Umbilical cord (tissue), 2 donors: ENCODE results near the gene CD84. TPM values are rescaled to one million over a fixed set of nuclear protein-coding genes. Genes with fewer than 3 reads are reported as not detected.
"Not testable (repeated sequence)": the region's sequence is repeated elsewhere in the genome, so short reads cannot be mapped to it uniquely, and the experiment has no call there.

ENCODE experiments used
- DNase-seq: peaks from one replicate; pipeline ENCODE4 v3.0.0-alpha.2; 2015; ENCODE audit warnings: low spot score
- total RNA-seq: library from RNA; depleted of rRNA; stranded (reverse); fragments of >200 nt; gene quantifications from one replicate; pipeline ENCODE4 v1.2.3, GENCODE V29; 2014; ENCODE audit warnings: low replicate concordance; ENCODE audit not compliant: insufficient read depth

The CD84 gene
- total RNA-seq, 1 donor from 2014 or later: 13.5 TPM

GRCh38 chr1:160542303-160542945 lies 36.9 kb downstream of the CD84 start:
- DNase-seq: peak; percentile 21

- DNase-seq: peak; percentile 58
These were observed 37.5 kb downstream of the CD84 start for GRCh38 chr1:160541622-160542302.

GRCh38 chr1:160540859-160541233 lies 38.5 kb downstream of the CD84 start:
- no peak for DNase-seq

- peak; percentile 47 for DNase-seq
These were observed 39.1 kb downstream of the CD84 start for GRCh38 chr1:160539990-160540858.

DNA sequence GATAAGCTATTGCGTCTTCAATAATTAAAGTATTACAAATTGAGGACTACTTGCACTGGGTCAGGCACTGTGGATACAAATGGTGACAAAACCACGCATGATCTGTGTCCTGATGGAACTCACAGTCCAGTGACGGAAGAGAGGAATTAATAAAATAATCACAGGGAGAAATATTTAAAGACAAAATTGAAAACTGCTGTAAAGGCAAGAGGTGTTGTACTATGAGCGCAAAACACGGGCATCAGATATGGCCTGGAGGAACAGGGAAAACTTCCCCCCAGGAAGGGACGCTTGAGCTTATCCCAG lies 39.7 kb downstream of the CD84 start:
- DNase-seq: no peak

GRCh38 chr1:160538985-160539651 lies 40.2 kb downstream of the CD84 start:
- no peak for DNase-seq

- no peak for DNase-seq
These were observed 41.3 kb downstream of the CD84 start for GRCh38 chr1:160537714-160538665.

DNA sequence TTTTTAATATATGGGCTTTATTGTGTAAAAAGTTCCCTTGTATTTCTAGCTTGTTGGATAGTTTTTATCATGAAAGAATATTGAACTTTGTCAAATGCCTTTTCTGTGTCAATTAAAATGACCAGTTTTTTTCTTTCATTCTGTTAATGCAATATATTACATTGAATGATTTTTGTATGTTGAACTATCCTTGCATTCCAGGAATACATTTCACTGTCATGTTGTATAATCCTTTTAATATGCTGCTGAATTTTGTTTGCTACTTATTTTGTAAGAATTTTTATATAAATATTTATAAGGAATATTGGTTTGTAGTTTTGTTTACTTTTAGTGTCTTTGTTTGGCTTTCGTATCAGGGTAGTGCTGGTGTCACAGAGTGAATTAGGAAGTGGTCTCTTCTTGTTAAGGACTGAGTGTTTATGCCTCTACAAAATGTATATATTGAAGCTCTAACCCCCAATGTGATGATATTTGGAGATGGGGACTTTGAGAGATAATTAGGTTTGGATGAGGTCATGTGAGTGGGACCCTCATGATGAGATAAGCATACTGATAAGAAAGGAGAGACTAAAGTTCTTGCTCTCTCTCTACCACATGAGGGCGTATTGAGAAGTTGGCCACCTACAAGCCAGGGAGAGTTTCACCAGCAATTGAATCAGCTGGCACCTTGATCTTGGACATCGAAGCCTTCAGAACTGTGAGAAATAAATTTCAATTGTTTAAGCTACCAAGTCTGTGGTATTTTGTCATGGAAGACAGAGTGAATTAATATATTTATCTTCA lies 44.3 kb downstream of the CD84 start:
- no peak for DNase-seq

DNA sequence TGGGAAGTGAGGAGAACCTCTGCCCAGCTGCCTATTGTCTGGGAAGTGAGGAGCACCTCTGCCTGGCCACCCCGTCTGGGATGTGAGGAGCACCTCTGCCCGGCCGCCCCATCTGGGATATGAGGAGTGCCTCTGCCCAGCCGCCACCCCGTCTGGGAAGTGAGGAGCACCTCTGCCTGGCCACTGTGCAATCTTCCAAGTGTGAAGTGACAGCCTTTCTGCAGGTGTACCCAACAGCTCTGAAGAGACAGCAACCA lies 46.8 kb downstream of the CD84 start:
- not testable (repeated sequence) for DNase-seq

DNA sequence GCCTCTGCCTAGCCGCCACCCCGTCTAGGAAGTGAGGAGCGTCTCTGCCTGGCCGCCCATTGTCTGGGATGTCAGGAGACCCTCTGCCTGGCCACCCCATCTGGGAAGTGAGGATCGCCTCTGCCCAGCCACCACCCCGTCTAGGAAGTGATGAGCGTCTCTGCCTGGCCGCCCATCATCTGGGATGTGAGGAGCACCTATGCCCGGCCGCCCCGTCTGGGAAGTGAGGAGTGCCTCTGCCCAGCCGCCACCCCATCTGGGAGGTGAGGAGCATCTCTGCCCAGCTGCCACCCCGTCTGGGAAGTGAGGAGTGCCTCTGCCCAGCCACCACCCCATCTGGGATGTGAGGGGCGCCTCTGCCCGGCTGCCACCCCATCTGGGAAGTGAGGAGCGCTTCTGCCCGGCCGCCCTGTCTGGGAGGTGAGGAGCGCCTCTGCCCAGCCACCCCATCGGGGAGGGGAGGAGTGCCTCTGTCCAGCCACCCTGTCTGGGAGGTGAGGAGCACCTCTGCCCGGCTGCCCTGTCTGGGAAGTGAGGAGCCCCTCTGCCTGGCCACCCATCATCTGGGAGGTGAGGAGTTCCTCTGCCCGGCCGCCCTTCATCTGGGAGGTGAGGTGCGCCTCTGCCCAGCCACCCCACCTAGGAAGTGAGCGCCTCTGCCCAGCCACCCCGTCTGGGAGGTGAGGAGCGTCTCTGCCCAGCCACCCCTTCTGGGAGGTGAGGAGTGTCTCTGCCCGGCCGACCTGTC lies 47.3 kb downstream of the CD84 start:
- not testable (repeated sequence) for DNase-seq

- not testable (repeated sequence) for DNase-seq
These were observed 49.8 kb downstream of the CD84 start for GRCh38 chr1:160529401-160529952.

- DNase-seq: not testable (repeated sequence)
These were observed 55.5 kb downstream of the CD84 start for GRCh38 chr1:160523789-160524188.

GRCh38 chr1:160522622-160523345 lies 56.5 kb downstream of the CD84 start, which contains the start of gene SLAMF6:
Gene SLAMF6, minus strand, starts transcription at chr1:160523255. Its CDS starts 63 bp downstream, at chr1:160523192.
- DNase-seq: no peak

GRCh38 chr1:160522136-160522535 lies 57.2 kb downstream of the CD84 start:
- DNase-seq: no peak

- no peak for DNase-seq
These were observed 57.7 kb downstream of the CD84 start for GRCh38 chr1:160521554-160521953.

DNA sequence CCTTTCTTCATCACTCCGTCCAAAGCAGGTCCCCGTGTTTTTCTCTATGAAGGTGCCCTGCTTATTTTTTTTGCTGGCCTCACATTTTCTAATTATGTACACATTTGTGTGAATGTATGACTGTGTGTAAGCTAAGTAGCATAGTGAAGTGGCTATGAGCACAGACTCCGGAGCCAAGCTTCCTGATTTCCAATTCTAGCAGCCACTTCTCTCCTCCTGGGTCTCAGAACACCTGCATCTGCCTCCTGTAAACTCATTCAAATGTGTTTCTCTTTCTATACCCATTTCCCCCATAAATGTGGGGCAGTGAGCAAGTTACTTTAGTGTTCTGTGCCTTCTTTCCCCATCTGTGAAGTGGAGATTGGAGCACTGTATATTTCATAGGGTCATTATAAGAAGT lies 58.3 kb downstream of the CD84 start:
- no peak for DNase-seq

- no peak for DNase-seq
These were observed 58.7 kb downstream of the CD84 start for GRCh38 chr1:160520582-160520981.

DNA sequence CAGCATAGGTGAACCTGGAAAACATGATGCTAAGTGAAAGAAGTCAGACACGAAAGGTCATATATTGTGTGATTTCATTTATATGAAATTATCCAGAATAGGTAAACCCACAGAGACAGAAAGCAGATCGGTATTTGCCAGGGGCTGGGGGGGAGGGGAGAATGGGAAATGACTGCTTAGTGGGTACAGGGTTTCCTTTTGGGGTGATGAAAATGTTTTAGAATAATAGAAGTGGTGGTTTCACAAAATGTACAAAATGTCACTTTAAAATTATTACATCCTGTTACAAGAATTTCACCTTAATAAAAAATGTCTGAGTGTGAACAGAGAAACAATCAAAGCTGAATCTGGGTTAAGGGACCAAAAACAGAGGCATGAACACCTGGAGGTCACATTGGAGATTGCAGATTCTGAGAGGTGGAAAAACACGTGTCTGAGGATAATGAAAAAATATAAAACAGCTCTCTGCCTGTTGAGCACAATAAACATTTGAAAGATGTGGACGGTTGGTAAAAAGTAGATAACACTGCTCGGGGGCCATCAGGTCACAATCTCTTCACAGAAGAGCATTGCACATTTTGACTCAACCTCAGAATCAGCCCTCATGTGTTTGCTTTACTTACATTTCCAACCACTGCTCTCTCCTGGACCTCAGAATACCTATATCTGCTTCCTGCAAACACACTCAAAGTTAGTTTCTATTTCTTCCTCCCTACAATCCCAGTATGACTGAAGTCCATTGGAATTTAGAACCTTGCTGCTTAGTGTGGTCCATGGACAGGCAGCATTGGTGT lies 59.5 kb downstream of the CD84 start:
- no peak for DNase-seq
